ENCODE results near the gene GJD2. TPM values are rescaled to one million over a fixed set of nuclear protein-coding genes. Genes with fewer than 3 reads are reported as not detected.

GJD2 gene
- total RNA-seq, 3 donors from 2014 or later, result not detected

DNA sequence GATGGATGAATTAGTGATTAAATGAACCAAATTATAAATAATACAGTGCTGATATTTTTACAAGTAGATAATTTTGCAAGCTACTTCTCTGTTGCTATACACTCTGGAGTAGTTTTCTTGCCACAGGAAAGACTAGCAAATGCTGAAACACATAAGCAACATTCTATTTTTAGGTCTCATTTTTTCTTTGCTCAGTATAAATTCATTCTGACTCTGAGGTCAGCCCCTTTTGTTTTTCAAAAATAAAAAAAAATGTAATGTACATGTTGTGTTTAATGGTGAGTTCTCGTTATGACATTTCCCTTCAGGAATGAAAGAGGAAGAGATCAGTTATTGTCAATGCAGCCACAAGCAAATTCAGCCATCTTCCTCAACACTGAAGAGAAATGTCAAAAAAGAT, 24.9 kb downstream of the GJD2 start:
- Histone ChIP-seq H3K9me3 (no peaks in the 10 kb centered on the region), H3K36me3 (ENCODE audit: low read depth) (no peaks in the 10 kb centered on the region), H3K4me3 (no peak overlapping the region), H3K4me1 (ENCODE audit: low read depth) (no peaks in the 10 kb centered on the region)
- intact Hi-C loops (cut with DNase I, micrococcal nuclease), result no loop called here
- no peak for DNase-seq
- TF ChIP-seq, protein P1, sequence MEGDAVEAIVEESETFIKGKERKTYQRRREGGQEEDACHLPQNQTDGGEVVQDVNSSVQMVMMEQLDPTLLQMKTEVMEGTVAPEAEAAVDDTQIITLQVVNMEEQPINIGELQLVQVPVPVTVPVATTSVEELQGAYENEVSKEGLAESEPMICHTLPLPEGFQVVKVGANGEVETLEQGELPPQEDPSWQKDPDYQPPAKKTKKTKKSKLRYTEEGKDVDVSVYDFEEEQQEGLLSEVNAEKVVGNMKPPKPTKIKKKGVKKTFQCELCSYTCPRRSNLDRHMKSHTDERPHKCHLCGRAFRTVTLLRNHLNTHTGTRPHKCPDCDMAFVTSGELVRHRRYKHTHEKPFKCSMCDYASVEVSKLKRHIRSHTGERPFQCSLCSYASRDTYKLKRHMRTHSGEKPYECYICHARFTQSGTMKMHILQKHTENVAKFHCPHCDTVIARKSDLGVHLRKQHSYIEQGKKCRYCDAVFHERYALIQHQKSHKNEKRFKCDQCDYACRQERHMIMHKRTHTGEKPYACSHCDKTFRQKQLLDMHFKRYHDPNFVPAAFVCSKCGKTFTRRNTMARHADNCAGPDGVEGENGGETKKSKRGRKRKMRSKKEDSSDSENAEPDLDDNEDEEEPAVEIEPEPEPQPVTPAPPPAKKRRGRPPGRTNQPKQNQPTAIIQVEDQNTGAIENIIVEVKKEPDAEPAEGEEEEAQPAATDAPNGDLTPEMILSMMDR (IDR thresholded peaks at IDR 0.05), result no peak
- no peak for ATAC-seq

DNA sequence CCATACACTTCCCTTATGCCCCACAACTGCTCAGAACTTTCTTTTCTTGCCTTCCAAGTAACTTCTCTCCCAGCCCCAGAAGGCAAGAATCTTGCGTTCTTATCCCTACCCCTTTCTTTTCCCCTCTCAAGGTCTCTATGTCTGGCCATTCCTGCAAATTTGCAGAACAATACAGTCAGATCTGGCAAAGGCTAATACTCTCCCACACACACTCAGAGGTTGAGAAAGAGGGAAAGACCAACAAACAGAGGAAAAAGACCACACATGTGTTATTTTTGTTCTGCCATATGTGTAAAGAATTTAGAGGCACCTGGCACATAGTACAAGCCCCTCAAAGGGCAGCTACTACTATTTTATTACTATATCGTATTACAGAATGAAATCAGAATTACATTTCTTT, 25.7 kb downstream of the GJD2 start:
- Histone ChIP-seq H3K4me3 (no peak overlapping the region), H3K4me1 (ENCODE audit: low read depth) (no peaks in the 10 kb centered on the region), H3K9me3 (no peaks in the 10 kb centered on the region), H3K36me3 (ENCODE audit: low read depth) (no peaks in the 10 kb centered on the region)
- no peak for ATAC-seq
- TF ChIP-seq, protein P1 (IDR thresholded peaks at IDR 0.05), result no peak
- no peak for DNase-seq
- intact Hi-C loops (cut with DNase I, micrococcal nuclease), result no loop called here

DNA sequence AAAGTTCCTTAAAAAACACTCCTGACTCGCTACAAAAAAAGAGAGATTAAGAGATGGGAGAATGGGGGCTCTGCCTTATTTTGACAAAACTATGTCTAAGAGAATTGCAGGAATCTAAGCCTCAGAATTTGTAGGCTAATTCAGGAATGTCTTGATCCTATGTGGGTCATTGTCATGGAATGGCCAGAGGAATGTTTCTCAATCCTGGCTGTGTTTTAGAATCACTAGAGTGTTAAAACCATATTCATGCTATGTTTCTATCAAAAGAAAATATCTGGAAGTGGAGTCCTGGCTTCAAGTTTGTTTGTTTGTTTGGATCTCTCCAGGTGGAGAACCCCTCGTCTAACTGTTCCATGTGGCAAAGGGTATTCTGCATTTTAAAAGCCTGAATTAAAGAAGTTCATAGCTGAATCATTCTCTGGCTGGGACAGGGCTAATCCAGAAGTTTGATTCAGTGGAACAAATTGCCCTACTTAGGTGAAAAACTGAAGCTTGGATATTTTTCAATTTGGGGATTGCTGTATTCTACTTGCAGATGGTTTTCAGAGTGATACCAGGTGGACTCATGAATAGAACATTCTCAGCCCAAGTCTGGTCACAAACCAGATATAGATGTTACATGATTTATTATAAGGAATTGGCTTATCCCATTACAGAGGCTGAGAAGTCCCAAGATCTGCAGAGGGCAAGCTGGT, 28.2 kb downstream of the GJD2 start:
- no peaks in the 10 kb centered on the region for H3K36me3 ChIP-seq (ENCODE audit: low read depth)
- intact Hi-C loops (cut with DNase I, micrococcal nuclease), result no loop called here
- ATAC-seq, result no peak
- no peak for DNase-seq
- no peaks in the 10 kb centered on the region for H3K4me1 ChIP-seq (ENCODE audit: low read depth)
- no peak overlapping the region for H3K4me3 ChIP-seq
- no peaks in the 10 kb centered on the region for H3K9me3 ChIP-seq
- TF ChIP-seq, protein P1 (IDR thresholded peaks at IDR 0.05), result no peak

DNA sequence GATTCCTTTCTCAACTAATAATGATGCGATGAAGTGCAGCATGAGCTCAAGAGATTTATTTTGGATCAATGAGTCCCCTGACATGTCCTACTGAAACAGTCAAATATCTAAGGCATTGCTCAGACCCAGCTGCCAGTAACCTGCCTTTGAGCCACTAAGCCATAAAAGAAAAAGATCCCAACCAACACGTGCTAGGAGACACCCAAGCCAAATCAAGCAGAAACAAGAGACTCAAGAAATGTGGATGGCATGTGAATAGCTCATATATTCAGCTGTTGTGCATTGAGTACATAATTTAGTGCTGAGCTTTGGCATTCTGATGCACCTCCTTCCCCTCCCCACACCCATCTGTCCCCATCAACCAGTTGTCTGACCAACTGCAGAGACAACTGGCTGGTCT, 29.2 kb downstream of the GJD2 start:
- TF ChIP-seq, protein P1 (IDR thresholded peaks at IDR 0.05), result no peak
- Histone ChIP-seq H3K36me3 (ENCODE audit: low read depth) (no peaks in the 10 kb centered on the region), H3K4me1 (ENCODE audit: low read depth) (no peaks in the 10 kb centered on the region), H3K4me3 (no peak overlapping the region), H3K9me3 (no peaks in the 10 kb centered on the region)
- ATAC-seq, result no peak
- no peak for DNase-seq
- intact Hi-C loops (cut with DNase I, micrococcal nuclease), result no loop called here

DNA sequence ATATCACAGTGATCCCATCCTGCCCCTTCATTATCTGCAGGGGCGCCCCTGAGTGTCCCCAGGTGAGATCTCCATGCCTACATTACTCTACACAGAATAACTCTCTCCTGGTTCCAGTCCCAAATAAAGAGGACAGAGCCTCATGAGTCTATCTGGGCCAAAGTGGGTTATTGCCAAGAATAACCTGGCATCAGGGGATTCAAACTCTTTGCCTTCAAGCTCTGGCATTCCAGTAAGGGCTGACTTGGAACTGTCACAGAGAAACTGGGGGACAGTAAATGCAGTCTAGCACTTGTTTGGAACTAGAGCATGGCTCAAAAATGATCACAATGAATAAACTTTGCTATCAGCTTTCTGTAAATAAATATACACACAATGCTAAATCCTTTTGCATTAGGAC, 30.3 kb downstream of the GJD2 start:
- no peak for ATAC-seq

More for the DNA sequence above, 30.3 kb downstream of the GJD2 start:
- H3K36me3 ChIP-seq (ENCODE audit: low read depth), result no peaks in the 10 kb centered on the region
- no peaks in the 10 kb centered on the region for H3K4me1 ChIP-seq (ENCODE audit: low read depth)
- H3K4me3 ChIP-seq, result no peak overlapping the region
- DNase-seq, result no peak
- TF ChIP-seq, protein P1 (IDR thresholded peaks at IDR 0.05), result no peak
- intact Hi-C loops (cut with DNase I, micrococcal nuclease), result no loop called here
- H3K9me3 ChIP-seq, result no peaks in the 10 kb centered on the region
